Putamen (tissue), 1 donor: ENCODE data around the gene NEK3.
"Not testable (repeated sequence)": the region's sequence is repeated elsewhere in the genome, so short reads cannot be mapped to it uniquely, and the experiment has no call there.

Experiments used
- DNase-seq: peaks from one replicate; pipeline ENCODE4 v3.0.0-alpha.2; 2016; ENCODE audit warnings: low spot score

Gene NEK3

GRCh38 chr13:52169839-52170238, 10.4 kb upstream of the NEK3 start:
- DNase-seq, result no peak

GRCh38 chr13:52165411-52165810, 6.0 kb upstream of the NEK3 start:
- no peak for DNase-seq

- no peak for DNase-seq
Measured at GRCh38 chr13:52164989-52165388, 5.6 kb upstream of the NEK3 start.

GRCh38 chr13:52163878-52164277, 4.5 kb upstream of the NEK3 start:
- DNase-seq, result not testable (repeated sequence)

- DNase-seq, result no peak
Measured at GRCh38 chr13:52162279-52163101, 3.1 kb upstream of the NEK3 start.

GRCh38 chr13:52161181-52161646, 1.8 kb upstream of the NEK3 start:
- no peak for DNase-seq

- no peak for DNase-seq
Measured at GRCh38 chr13:52160506-52160905, 1.1 kb upstream of the NEK3 start.

GRCh38 chr13:52160053-52160452, 656 bp upstream of the NEK3 start:
- no peak for DNase-seq

GRCh38 chr13:52158629-52159158, 703 bp downstream of the NEK3 start:
- no peak for DNase-seq

- no peak for DNase-seq
Measured at GRCh38 chr13:52156724-52157261, 2.6 kb downstream of the NEK3 start.

GRCh38 chr13:52155177-52155576, 4.2 kb downstream of the NEK3 start:
- no peak for DNase-seq

- DNase-seq, result no peak
Measured at GRCh38 chr13:52147225-52147624, 12.2 kb downstream of the NEK3 start.

- DNase-seq, result no peak
Measured at GRCh38 chr13:52141299-52141698, 18.1 kb downstream of the NEK3 start.

- no peak for DNase-seq
Measured at GRCh38 chr13:52137489-52137888, 21.9 kb downstream of the NEK3 start.

GRCh38 chr13:52136763-52137162, 22.6 kb downstream of the NEK3 start:
- DNase-seq, result no peak

- no peak for DNase-seq
Measured at GRCh38 chr13:52130641-52131040, 28.8 kb downstream of the NEK3 start.

GRCh38 chr13:52128714-52129700, 30.4 kb downstream of the NEK3 start, which contains the start of gene NEK5:
Gene NEK5 (minus strand): TSS chr13:52129073. CDS start chr13:52127482, 1,591 bp downstream.
- peak; percentile 26 for DNase-seq

- peak; percentile 70 for DNase-seq
Measured at GRCh38 chr13:52127783-52128702, 31.4 kb downstream of the NEK3 start.

- DNase-seq, result no peak
Measured at GRCh38 chr13:52127378-52127777, 32.0 kb downstream of the NEK3 start.

GRCh38 chr13:52125547-52125946, 33.9 kb downstream of the NEK3 start:
- DNase-seq, result no peak

GRCh38 chr13:52118595-52118994, 40.8 kb downstream of the NEK3 start:
- DNase-seq, result no peak
